ENCODE data around the gene MACF1. TPM values are rescaled to one million over a fixed set of nuclear protein-coding genes. Genes with fewer than 3 reads are reported as not detected.

Gene MACF1
- total and polyA plus RNA-seq, 2 of the 13 experiments (the other 11 are each of a cell fraction or from before 2014, with no cell fraction given) = 36.7 to 65.4 TPM

GRCh38 chr1:39484564-39484963, 280.1 kb downstream of the MACF1 start (continued):
- no peak for TF ChIP-seq AHDC1 (CRISPR knock-in tag; IDR thresholded peaks at IDR 0.05; ENCODE audit: borderline replicate concordance)
- TF ChIP-seq FIP1L1 (IDR thresholded peaks at IDR 0.05; ENCODE audit: borderline replicate concordance, insufficient read depth, low read depth, low read length) = no peak
- TF ChIP-seq TEF (CRISPR knock-in tag; IDR thresholded peaks at IDR 0.05) = no peak
- TF ChIP-seq HMGXB4 (CRISPR knock-in tag; IDR thresholded peaks at IDR 0.05; ENCODE audit: borderline replicate concordance in 1 of 2, low read depth in 1 of 2) = no peak
- no peak for TF ChIP-seq ZNF569 (CRISPR knock-in tag; IDR thresholded peaks at IDR 0.05; ENCODE audit: borderline replicate concordance)
- no peak for TF ChIP-seq ARID4A (CRISPR knock-in tag; IDR thresholded peaks at IDR 0.05; ENCODE audit: borderline replicate concordance)

All from HepG2 (cell line).